Glomerular visceral epithelial cell (primary cell): ENCODE data around the gene PILRB.
A peak's percentile ranks its signal among the peaks of the same experiment; 100 is the strongest.
"Not testable (repeated sequence)": the region's sequence is repeated elsewhere in the genome, so short reads cannot be mapped to it uniquely, and the experiment has no call there.

Experiments
- DNase-seq: peaks from one replicate; pipeline ENCODE4 v3.0.0-alpha.2; 2016; ENCODE audit errors: extremely low spot score

PILRB gene

DNA sequence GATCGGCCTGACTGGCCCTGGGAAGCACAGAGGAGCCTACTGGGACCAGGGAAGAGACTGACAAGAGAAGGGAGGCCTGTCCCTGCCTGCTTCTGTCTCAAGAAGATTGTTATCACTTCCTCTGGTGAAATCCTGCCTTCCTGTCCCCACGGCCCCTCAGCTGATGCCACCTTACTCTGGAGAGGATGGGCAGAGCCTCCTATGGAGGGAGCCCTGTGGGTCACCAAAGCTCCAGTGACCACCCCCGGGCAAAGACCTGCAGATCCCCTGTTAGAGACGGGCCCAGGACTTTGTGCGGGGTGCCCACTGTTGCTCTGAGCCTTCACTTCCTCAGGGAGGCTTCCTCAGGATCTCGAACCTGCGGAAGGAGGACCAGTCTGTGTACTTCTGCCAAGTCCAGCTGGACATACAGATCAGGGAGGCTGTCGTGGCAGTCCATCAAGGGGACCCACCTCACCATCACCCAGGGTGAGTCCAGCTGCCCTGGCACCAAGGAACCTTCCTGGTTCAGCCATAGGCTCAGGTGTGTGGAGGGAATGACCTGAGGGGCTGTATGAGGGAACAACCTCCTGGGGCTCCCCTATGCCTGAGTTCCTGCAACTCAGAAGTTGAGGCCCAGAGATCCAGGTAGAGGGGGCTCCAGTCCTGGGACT lies 1.4 kb upstream of the PILRB start:
- DNase-seq, result no peak

GRCh38 chr7:100357131-100357561 lies 771 bp upstream of the PILRB start:
- DNase-seq, result no peak

DNA sequence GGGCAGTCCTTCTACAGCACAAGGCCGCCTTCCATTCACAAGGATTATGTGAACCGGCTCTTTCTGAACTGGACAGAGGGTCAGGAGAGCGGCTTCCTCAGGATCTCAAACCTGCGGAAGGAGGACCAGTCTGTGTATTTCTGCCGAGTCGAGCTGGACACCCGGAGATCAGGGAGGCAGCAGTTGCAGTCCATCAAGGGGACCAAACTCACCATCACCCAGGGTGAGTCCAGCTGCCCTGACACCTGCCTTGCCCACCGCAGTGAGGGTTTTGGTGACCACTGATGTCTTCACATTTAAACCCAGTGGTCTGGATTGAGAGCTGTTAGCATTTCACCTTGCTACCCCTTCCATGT lies 918 bp downstream of the PILRB start:
- no peak for DNase-seq

DNA sequence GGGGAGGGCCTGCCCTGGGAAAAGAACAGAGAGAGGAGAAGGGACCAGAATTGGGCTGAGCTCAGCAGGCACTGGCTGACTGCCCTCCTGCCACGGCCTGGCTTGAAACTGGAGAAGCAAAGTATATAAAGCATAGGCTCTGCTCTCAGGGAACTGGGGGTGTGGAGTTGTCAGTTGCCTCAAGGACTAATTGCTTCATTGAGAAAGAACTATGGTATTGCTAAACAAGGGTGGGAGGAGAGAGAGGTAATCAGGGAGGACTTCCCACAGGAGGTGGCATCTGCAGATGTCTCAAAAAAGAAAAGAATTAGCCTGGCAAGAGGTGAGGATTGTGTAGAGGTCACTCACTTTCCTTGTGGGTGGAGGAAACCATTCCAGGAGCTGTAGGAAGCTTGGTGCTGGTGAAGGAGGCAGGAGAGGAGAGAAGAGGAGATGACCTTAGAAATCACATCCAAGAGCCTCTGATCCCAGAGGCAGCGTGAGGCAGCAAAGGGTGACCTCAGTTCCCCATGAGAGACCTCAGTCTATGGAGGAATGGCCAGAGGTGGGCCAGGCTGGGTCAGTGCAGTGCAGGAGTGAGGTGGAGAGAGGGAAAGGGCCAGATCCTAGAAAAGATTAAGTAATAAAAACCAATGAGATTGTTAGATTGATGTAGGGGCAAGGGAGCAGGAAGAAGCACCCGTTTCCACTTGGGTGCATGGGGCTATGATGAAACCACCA lies 2.4 kb downstream of the PILRB start:
- no peak for DNase-seq

DNA sequence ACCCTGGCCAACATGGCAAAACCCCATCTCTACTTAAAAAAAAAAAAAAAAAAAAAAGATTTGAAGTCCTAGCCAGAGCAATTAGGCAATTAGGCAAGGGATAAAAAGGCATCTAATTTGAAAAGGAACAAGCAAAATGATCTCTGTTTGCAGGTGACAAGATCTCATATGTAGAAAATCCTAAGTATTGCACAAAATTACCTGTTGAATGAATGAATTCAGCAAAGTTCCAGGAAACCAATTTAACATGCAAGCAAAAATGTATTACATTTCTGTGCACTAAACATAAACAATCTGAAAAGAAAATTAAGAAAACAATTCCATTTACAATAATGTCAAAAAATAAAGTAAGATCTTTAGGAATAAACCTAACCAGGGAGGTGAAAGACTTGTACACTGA lies 5.2 kb downstream of the PILRB start:
- no peak for DNase-seq

DNA sequence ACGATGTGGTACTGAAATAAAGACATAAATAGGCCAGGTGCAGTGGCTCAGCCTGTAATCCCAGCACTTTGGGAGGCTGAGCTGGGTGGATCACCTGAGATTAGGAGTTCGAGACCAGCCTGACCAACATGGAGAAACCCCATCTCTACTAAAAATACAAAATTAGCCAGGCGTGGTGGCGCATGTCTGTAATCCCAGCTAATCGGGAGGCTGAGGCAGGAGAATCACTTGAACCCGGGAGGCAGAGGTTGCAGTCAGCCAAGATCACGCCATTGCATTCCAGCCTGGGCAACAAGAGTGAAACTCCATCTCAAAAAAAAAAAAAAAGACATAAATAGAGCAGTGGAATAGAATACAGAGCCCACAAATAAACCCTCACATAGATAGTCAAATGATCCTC lies 5.9 kb downstream of the PILRB start:
- not testable (repeated sequence) for DNase-seq

- no peak for DNase-seq
These were observed 6.6 kb downstream of the PILRB start for GRCh38 chr7:100364480-100364879.

- not testable (repeated sequence) for DNase-seq
These were observed 8.1 kb downstream of the PILRB start for GRCh38 chr7:100365998-100366367.

GRCh38 chr7:100366411-100367250 lies 8.7 kb downstream of the PILRB start:
- DNase-seq, result no peak

DNA sequence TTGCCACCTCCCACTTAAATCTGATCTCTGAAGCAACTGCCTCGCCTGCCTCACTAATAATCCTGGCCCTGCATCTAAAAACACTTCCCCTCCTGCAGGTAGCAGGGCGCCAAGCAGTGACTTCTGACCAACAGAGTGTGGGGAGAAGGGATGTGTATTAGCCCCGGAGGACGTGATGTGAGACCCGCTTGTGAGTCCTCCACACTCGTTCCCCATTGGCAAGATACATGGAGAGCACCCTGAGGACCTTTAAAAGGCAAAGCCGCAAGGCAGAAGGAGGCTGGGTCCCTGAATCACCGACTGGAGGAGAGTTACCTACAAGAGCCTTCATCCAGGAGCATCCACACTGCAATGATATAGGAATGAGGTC lies 9.3 kb downstream of the PILRB start:
- DNase-seq, result no peak

DNA sequence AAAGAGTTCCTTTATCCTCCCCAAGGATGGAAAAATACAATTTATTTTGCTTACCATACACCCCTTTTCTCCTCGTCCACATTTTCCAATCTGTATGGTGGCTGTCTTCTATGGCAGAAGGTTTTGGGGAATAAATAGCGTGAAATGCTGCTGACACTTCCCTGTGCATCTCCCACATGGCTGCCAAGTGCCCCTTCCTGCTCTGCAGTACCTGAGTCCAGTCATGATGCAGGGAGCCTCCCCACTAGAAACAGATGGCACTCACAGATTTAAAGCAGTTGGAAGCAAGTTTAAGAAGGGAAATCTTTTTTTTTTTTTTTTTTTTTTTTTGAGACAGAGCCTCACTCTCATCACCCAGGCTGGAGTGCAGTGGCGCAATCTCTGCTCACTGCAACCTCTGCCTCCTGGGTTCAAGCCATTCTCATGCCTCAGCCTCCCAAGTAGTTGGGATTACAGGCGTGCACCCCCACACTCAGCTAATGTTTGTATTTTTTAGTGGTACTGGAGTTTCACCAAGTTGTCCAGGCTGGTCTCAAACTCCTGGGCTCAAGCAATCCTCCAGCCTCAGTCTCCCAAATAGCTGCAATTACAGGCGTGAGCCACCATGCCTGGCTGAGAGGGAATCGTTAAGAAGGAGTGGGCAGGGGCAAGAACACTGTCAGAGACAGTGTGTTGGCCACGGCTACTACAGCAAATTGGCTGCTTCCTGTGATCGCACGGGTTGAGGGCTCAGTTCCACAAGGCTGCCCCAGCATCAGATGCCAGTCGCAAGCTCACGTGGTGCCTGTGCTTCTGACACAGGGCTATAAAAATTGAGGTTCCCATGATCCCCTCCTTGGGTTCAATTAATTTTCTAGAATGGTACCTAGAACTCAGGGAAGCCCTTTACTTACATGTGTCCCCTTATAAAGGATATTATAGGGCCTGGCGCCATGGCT lies 10.0 kb downstream of the PILRB start:
- DNase-seq, result no peak

- DNase-seq, result no peak
These were observed 11.2 kb downstream of the PILRB start for GRCh38 chr7:100369105-100369504.

DNA sequence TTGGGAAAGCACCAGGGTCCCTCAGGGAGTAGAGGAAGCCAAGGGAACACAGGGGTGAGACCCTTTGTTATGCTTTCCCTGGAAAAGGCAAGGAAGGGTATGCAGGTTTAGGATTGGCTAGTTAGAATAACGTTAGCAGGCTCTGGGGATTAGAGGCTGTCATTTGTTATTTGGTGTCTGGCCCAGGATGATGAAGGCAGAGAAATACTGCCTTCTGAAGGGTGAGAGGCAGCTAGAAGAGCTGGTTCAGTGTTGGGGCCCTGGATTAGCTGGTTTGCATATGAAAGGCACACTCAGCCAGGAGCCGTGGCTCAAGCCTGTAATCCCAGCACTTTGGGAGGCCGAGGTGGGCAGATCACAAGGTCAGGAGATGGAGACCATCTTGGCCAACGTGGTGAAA lies 12.4 kb downstream of the PILRB start:
- no peak for DNase-seq

DNA sequence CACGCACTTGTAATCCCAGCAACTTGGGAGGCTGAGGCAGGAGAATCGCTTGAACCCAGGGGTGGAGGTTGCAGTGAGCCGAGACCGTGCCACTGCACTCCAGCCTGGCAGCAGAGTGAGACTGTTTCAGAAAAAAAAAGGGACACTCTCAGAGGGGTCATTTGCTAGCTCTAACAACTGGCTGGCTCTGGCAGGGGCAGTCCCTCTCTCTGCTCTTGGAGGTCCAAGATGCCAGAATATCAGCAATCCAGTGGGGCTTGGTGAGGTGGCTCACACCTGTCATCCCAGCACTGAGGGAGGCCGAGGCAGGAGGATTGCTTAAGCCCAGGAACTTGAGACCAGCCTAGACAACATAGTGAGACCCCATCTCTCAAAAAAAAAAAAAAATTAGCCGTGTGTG lies 12.8 kb downstream of the PILRB start:
- DNase-seq, result no peak

DNA sequence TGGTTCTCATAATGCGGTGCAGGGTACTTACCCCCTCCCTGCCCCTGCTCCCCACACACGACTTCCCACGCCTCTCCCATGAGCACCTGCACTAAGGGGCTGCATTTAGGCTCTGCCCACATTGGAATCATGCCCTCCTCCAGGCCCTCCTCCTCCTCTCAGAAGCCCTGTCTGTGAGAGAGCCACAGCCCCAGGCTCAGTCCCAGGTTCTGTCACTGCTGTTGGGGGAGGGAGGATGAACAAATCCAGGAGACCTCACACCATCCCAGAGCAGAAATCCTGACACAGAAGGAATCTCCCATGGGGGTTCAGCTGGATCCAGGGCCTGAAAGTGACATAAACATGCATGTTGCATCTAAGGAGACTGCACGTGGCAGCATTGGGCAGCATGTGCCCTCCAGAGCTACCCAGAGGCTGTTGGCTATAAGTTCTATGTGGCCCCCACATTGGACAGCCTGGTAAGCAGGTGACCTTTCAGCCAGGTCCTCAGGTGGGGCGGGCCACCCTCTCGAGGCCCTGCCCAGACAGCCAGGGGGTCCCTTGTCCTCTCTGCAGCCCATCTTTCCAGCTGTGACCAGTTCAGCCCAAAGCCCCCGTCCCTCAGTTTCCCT lies 13.7 kb downstream of the PILRB start:
- DNase-seq, result no peak

DNA sequence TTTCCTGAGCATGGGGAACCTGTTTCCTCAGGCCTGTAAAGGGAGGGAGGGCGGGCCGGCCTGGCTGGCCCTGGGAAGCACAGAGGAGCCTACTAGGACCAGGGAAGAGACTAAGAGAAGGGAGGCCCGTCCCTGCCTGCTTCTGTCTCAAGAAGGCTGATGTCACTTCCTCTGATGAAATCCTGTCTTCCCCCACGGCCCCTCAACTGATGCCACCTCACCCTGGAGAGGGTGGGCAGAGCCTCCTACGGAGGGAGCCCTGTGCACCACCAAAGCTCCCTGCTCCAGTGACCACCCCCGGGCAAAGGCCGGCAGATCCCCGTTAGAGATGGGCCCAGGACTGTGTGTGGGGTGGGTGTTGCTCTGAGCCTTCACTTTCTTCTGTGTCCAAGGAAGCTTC lies 14.3 kb downstream of the PILRB start:
- DNase-seq, result no peak

DNA sequence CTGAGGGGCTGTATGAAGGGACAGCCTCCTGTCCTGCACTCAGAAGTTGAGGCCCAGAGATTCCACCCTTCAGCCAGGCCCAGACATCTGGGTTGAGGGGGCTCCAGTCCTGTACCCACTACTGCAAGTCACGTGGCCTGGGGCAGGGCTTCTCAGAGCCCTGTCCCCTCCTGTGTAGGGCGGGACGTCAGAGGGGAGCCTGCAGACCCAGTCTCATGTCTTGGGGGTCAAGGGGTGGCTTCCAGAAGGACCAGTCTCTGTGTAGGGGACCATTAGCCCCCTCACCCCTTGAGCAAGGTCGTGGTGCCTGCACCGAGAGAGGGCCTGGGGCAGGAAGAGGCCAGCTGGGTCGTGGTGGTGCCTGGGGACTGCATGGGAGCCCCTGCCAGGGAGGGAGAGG lies 14.8 kb downstream of the PILRB start:
- no peak for DNase-seq

- DNase-seq, result no peak
These were observed 15.4 kb downstream of the PILRB start, which contains the start of gene PILRA for GRCh38 chr7:100373261-100373831. PILRA (plus strand) TSS chr7:100373487; CDS start chr7:100373657, 170 bp downstream.

- peak; percentile 40 for DNase-seq
These were observed 16.1 kb downstream of the PILRB start for GRCh38 chr7:100373870-100374598.

DNA sequence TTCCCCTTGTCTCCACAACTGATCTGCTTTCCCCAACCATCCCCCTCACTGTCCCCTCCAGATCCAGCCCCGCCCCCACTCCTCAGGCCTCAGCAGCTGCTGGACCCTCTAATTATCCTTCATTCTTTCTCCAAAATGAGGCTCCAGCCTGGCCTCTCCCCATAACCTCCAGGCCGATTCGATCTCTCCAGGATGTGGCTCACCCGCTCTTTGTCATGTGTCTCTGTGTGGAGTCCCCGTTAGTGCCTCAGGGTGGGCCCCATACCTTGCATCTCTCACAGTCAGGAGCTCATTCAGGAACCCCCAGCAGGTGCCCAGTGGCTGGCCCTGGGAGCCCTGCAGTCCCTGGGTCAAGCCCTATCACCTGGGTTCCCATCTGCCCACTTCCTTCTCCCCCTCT lies 16.7 kb downstream of the PILRB start:
- no peak for DNase-seq
